ENCODE measurements around the gene SCAPER.

The SCAPER gene

GRCh38 chr15:76328106-76328696 lies 576.9 kb downstream of the SCAPER start:
- H3K27me3 ChIP-seq (ENCODE audit: control insufficient read depth, insufficient read depth, low read length): no peaks in the 10 kb centered on the region
- H3K9ac ChIP-seq: no peak overlapping the region
- no peaks in the 10 kb centered on the region for H3K79me2 ChIP-seq
- no peaks in the 10 kb centered on the region for H3K9me3 ChIP-seq (ENCODE audit: control insufficient read depth, low read length)
- no peak overlapping the region for H3K4me2 ChIP-seq (ENCODE audit: low read length)
- TF ChIP-seq, protein P1, sequence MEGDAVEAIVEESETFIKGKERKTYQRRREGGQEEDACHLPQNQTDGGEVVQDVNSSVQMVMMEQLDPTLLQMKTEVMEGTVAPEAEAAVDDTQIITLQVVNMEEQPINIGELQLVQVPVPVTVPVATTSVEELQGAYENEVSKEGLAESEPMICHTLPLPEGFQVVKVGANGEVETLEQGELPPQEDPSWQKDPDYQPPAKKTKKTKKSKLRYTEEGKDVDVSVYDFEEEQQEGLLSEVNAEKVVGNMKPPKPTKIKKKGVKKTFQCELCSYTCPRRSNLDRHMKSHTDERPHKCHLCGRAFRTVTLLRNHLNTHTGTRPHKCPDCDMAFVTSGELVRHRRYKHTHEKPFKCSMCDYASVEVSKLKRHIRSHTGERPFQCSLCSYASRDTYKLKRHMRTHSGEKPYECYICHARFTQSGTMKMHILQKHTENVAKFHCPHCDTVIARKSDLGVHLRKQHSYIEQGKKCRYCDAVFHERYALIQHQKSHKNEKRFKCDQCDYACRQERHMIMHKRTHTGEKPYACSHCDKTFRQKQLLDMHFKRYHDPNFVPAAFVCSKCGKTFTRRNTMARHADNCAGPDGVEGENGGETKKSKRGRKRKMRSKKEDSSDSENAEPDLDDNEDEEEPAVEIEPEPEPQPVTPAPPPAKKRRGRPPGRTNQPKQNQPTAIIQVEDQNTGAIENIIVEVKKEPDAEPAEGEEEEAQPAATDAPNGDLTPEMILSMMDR (IDR thresholded peaks at IDR 0.05): no peak
- H2AFZ ChIP-seq: no peak overlapping the region
- H3K4me3 ChIP-seq (ENCODE audit: low read depth, low read length): no peak overlapping the region
- H3K36me3 ChIP-seq (ENCODE audit: control insufficient read depth, insufficient read depth, low read length): no peaks in the 10 kb centered on the region
- H3K4me1 ChIP-seq: no peaks in the 10 kb centered on the region
- H3K27ac ChIP-seq: no peak overlapping the region

DNA sequence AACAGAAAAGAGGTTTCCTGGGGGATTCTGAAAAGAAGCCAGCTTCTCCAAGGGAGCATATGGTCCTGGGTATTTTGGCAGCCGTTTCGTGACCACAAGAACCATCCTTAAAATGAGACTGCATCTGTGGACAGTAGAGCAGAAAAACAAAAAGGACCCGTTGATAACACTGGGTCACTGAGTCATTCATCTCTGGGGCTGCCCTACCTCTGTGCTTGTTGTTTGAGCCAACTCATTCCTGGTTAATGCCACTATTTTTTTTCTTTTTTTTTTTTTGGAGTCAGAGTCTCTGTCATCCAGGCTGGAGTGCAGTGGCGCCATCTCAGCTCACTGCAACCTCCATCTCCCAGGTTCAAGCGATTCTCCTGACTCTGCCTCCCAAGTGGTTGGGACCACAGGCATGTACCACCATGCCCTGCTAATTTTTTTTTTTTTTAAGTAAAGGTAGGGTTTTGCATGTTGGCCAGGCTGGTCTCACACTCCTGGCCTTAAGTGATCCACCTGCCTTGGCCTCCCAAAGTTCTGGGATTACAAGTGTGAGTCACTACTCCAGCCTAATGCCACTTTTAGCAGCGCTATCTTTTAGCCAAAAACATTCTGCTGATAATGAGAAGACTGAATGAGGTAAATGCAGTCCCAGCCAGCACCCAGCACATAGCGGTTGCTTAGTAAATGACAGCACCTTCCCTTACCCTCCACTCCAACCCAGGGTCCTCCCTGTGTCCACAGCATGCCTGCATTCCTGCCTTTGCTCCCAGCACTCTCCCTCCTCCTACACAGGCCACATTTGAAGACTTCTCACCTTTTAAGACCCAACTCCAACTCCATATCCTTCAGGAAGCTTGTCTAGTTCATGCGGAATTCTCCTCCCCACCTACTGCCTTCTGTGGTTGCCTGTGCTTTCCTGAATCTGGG lies 577.7 kb downstream of the SCAPER start:
- no peak overlapping the region for H2AFZ ChIP-seq
- no peak overlapping the region for H3K27ac ChIP-seq
- no peak overlapping the region for H3K4me2 ChIP-seq (ENCODE audit: low read length)
- no peaks in the 10 kb centered on the region for H3K4me1 ChIP-seq
- H3K9me3 ChIP-seq (ENCODE audit: control insufficient read depth, low read length): no peaks in the 10 kb centered on the region
- H3K79me2 ChIP-seq: no peaks in the 10 kb centered on the region
- TF ChIP-seq, protein P1 (IDR thresholded peaks at IDR 0.05): no peak
- H3K9ac ChIP-seq: no peak overlapping the region
- no peak overlapping the region for H3K4me3 ChIP-seq (ENCODE audit: low read depth, low read length)
- H3K36me3 ChIP-seq (ENCODE audit: control insufficient read depth, insufficient read depth, low read length): no peaks in the 10 kb centered on the region
- H3K27me3 ChIP-seq (ENCODE audit: control insufficient read depth, insufficient read depth, low read length): no peaks in the 10 kb centered on the region

GRCh38 chr15:76325704-76326103 lies 579.4 kb downstream of the SCAPER start:
- TF ChIP-seq, protein P1 (IDR thresholded peaks at IDR 0.05): no peak
- no peaks in the 10 kb centered on the region for H3K4me1 ChIP-seq
- H3K4me2 ChIP-seq (ENCODE audit: low read length): no peak overlapping the region
- no peaks in the 10 kb centered on the region for H3K79me2 ChIP-seq
- no peaks in the 10 kb centered on the region for H3K36me3 ChIP-seq (ENCODE audit: control insufficient read depth, insufficient read depth, low read length)
- H2AFZ ChIP-seq: no peak overlapping the region
- H3K4me3 ChIP-seq (ENCODE audit: low read depth, low read length): no peak overlapping the region
- H3K27me3 ChIP-seq (ENCODE audit: control insufficient read depth, insufficient read depth, low read length): no peaks in the 10 kb centered on the region
- no peaks in the 10 kb centered on the region for H3K9me3 ChIP-seq (ENCODE audit: control insufficient read depth, low read length)
- H3K9ac ChIP-seq: no peak overlapping the region
- no peak overlapping the region for H3K27ac ChIP-seq

DNA sequence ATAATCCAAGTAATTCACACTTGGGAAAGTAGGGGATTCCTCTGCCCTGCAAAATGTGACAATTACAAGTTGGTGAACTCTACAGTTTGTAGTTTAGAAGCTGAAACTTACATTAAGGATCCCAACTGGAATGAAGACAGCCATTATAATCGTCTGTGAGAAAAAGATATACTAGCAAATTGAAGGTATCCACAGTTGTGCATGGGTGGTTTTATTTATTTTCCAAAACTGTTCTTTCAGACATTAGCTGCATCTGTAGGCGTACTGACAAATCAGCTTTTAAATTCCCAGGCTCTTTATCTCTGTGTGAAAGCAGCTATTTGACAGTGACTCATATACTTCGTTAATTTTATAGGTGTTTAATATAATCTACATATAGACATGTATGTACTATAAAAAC lies 581.1 kb downstream of the SCAPER start:
- no peak overlapping the region for H3K9ac ChIP-seq
- H3K27me3 ChIP-seq (ENCODE audit: control insufficient read depth, insufficient read depth, low read length): no peaks in the 10 kb centered on the region
- no peaks in the 10 kb centered on the region for H3K36me3 ChIP-seq (ENCODE audit: control insufficient read depth, insufficient read depth, low read length)
- H3K4me2 ChIP-seq (ENCODE audit: low read length): no peak overlapping the region
- H2AFZ ChIP-seq: no peak overlapping the region
- no peaks in the 10 kb centered on the region for H3K4me1 ChIP-seq
- H3K9me3 ChIP-seq (ENCODE audit: control insufficient read depth, low read length): no peaks in the 10 kb centered on the region
- no peaks in the 10 kb centered on the region for H3K79me2 ChIP-seq
- TF ChIP-seq, protein P1 (IDR thresholded peaks at IDR 0.05): no peak
- no peak overlapping the region for H3K4me3 ChIP-seq (ENCODE audit: low read depth, low read length)
- no peak overlapping the region for H3K27ac ChIP-seq
